Neural cell (in vitro differentiated cells): ENCODE data around the gene MAP4K3.

Source experiments
- EP300 ChIP-seq: fragments of 450-650 bp; conservative IDR thresholded peaks from 2 replicates; pipeline ENCODE4 v1.6.1; 2014; ENCODE audit warnings: antibody characterized with exemption, mild to moderate bottlenecking, moderate library complexity; ENCODE audit not compliant: poor library complexity, severe bottlenecking
- EZH2 ChIP-seq: fragments of 200-600, 300-800 bp; shearing (Covaris generic), sonication (generic); IDR thresholded peaks from 2 replicates; pipeline ENCODE4 v1.6.1; 2014; ENCODE audit warnings: antibody characterized with exemption, low read length, borderline replicate concordance, mild to moderate bottlenecking; ENCODE audit not compliant: insufficient read depth, poor library complexity, severe bottlenecking
- POLR2AphosphoS5 ChIP-seq: IDR thresholded peaks from 2 replicates; pipeline ENCODE4 v1.6.1; 2012
- SMC3 ChIP-seq: fragments of 450-650 bp; conservative IDR thresholded peaks from 2 replicates; pipeline ENCODE4 v1.6.1; 2014; ENCODE audit warnings: antibody characterized with exemption, mild to moderate bottlenecking, moderate library complexity; ENCODE audit not compliant: poor library complexity
- TF ChIP-seq, protein P1 (sequence below): fragments of 450-650 bp; IDR thresholded peaks from 2 replicates; pipeline ENCODE4 v1.5.1; 2014; ENCODE audit warnings: antibody characterized with exemption, mild to moderate bottlenecking, moderate library complexity; ENCODE audit not compliant: poor library complexity, severe bottlenecking
- TF ChIP-seq, protein P2 (sequence below): IDR thresholded peaks from 2 replicates; pipeline ENCODE4 v1.6.1; 2012; ENCODE audit warnings: borderline replicate concordance

DNA sequence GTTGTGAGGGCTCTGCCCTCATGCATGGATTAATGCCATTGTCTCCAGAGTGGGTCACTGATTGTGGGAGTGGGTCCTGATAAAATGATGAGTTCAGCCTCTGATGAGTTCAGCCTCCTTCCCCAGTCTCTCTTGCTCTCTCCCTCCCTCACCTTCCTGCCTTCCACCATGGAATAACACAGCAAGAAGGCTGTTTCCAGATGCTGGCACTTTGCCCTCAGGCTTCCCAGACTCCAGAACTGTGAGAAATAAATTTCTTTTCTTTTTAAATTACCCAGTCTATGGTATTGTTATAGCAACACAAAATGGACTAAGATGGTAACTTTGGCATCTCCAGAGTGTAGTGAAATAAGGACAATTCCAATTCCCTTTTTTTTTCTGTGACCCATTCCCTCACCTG, 47.1 kb upstream of the MAP4K3 start:
- TF ChIP-seq, protein P1, sequence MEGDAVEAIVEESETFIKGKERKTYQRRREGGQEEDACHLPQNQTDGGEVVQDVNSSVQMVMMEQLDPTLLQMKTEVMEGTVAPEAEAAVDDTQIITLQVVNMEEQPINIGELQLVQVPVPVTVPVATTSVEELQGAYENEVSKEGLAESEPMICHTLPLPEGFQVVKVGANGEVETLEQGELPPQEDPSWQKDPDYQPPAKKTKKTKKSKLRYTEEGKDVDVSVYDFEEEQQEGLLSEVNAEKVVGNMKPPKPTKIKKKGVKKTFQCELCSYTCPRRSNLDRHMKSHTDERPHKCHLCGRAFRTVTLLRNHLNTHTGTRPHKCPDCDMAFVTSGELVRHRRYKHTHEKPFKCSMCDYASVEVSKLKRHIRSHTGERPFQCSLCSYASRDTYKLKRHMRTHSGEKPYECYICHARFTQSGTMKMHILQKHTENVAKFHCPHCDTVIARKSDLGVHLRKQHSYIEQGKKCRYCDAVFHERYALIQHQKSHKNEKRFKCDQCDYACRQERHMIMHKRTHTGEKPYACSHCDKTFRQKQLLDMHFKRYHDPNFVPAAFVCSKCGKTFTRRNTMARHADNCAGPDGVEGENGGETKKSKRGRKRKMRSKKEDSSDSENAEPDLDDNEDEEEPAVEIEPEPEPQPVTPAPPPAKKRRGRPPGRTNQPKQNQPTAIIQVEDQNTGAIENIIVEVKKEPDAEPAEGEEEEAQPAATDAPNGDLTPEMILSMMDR: no peak
- TF ChIP-seq EZH2 (no peak), POLR2AphosphoS5 (no peak), EP300 (no peak), SMC3 (no peak)
- TF ChIP-seq, protein P2, sequence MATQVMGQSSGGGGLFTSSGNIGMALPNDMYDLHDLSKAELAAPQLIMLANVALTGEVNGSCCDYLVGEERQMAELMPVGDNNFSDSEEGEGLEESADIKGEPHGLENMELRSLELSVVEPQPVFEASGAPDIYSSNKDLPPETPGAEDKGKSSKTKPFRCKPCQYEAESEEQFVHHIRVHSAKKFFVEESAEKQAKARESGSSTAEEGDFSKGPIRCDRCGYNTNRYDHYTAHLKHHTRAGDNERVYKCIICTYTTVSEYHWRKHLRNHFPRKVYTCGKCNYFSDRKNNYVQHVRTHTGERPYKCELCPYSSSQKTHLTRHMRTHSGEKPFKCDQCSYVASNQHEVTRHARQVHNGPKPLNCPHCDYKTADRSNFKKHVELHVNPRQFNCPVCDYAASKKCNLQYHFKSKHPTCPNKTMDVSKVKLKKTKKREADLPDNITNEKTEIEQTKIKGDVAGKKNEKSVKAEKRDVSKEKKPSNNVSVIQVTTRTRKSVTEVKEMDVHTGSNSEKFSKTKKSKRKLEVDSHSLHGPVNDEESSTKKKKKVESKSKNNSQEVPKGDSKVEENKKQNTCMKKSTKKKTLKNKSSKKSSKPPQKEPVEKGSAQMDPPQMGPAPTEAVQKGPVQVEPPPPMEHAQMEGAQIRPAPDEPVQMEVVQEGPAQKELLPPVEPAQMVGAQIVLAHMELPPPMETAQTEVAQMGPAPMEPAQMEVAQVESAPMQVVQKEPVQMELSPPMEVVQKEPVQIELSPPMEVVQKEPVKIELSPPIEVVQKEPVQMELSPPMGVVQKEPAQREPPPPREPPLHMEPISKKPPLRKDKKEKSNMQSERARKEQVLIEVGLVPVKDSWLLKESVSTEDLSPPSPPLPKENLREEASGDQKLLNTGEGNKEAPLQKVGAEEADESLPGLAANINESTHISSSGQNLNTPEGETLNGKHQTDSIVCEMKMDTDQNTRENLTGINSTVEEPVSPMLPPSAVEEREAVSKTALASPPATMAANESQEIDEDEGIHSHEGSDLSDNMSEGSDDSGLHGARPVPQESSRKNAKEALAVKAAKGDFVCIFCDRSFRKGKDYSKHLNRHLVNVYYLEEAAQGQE: no peak
